ENCODE measurements around the gene NDUFA11. TPM values are rescaled to one million over a fixed set of nuclear protein-coding genes. Genes with fewer than 3 reads are reported as not detected.

NDUFA11 gene
- total RNA-seq, 6 experiments from 2014 or later, result 277 to 334 (median 300) TPM

DNA sequence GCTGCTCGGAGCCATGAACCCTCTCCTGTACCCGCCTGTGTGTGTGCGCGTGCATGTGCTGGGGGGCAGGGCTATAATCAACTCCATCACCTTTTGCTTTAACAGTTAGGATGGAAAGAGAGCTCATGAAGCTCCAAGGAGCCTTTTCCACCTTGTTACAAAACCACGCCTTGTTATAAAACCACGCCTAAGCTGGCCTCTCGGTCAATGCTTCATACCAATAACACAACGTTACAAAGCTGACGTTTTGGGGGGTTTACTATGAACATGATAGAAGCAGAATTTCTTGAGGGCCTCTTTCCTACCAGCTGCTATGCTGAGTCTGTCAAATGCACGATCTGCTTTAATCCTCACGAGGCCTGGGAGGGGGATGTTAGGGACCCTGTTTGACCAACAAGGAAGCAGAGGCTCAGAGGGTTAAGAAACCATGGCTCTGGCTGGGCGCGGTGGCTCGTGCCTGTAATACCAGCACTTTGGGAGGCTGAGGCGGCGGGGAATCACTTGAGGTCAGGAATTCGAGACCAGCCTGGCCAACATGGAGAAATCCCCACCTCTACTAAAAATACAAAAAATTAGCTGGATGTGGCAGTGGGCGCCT is 22.3 kb upstream of the NDUFA11 start:
- H3K36me3 Mint-ChIP-seq (ENCODE audit: low read depth), result peaks cover 28% of the 10 kb centered on the region
- H3K4me3 Mint-ChIP-seq, result no peak overlapping the region
- peaks cover 5% of the 10 kb centered on the region; the same call in 1 of the 2 replicates for H3K4me1 Mint-ChIP-seq (ENCODE audit: low read depth)
- TF ChIP-seq, protein P1, sequence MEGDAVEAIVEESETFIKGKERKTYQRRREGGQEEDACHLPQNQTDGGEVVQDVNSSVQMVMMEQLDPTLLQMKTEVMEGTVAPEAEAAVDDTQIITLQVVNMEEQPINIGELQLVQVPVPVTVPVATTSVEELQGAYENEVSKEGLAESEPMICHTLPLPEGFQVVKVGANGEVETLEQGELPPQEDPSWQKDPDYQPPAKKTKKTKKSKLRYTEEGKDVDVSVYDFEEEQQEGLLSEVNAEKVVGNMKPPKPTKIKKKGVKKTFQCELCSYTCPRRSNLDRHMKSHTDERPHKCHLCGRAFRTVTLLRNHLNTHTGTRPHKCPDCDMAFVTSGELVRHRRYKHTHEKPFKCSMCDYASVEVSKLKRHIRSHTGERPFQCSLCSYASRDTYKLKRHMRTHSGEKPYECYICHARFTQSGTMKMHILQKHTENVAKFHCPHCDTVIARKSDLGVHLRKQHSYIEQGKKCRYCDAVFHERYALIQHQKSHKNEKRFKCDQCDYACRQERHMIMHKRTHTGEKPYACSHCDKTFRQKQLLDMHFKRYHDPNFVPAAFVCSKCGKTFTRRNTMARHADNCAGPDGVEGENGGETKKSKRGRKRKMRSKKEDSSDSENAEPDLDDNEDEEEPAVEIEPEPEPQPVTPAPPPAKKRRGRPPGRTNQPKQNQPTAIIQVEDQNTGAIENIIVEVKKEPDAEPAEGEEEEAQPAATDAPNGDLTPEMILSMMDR (IDR thresholded peaks at IDR 0.05), result no peak
- peaks cover 3% of the 10 kb centered on the region; the same call in 1 of the 2 replicates for H3K27me3 Mint-ChIP-seq (ENCODE audit: insufficient read depth)
- H3K27ac Mint-ChIP-seq, result no peak overlapping the region
- no peaks in the 10 kb centered on the region for H3K9me3 Mint-ChIP-seq
- no peak for DNase-seq

- Mint-ChIP-seq H3K36me3 (ENCODE audit: low read depth) (peaks cover 21% of the 10 kb centered on the region), H3K9me3 (no peaks in the 10 kb centered on the region), H3K4me3 (no peak overlapping the region), H3K27me3 (ENCODE audit: insufficient read depth) (peaks cover 3% of the 10 kb centered on the region; the same call in 1 of the 2 replicates), H3K27ac (no peak overlapping the region), H3K4me1 (ENCODE audit: low read depth) (peaks cover 5% of the 10 kb centered on the region; the same call in 1 of the 2 replicates)
- TF ChIP-seq, protein P1 (IDR thresholded peaks at IDR 0.05), result no peak
- DNase-seq, result no peak
Observed at GRCh38 chr19:5923356-5923755, 19.8 kb upstream of the NDUFA11 start.

DNA sequence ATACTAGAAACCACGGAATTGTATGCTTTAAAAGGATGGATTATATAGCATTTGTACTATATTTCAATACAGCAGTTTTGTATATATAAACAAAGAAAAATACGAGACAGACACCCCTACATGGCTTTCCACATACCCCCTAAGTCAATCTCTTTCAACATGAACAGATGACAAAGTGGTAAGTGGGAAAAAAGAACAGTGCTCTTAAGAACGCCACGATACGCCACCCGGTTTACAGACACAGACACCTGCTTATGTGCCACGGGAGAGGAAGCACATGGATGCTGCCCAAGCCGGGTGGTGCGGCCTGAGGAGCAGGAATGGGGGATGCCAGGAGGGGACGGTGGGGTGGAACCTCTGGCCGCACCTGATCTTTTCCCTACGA is 18.6 kb upstream of the NDUFA11 start:
- Mint-ChIP-seq H3K27me3 (ENCODE audit: insufficient read depth) (peaks cover 3% of the 10 kb centered on the region; the same call in 1 of the 2 replicates), H3K4me1 (ENCODE audit: low read depth) (peaks cover 5% of the 10 kb centered on the region; the same call in 1 of the 2 replicates), H3K36me3 (ENCODE audit: low read depth) (peaks cover 16% of the 10 kb centered on the region), H3K4me3 (no peak overlapping the region), H3K27ac (no peak overlapping the region), H3K9me3 (no peaks in the 10 kb centered on the region)
- no peak for DNase-seq
- TF ChIP-seq, protein P1 (IDR thresholded peaks at IDR 0.05), result no peak

DNA sequence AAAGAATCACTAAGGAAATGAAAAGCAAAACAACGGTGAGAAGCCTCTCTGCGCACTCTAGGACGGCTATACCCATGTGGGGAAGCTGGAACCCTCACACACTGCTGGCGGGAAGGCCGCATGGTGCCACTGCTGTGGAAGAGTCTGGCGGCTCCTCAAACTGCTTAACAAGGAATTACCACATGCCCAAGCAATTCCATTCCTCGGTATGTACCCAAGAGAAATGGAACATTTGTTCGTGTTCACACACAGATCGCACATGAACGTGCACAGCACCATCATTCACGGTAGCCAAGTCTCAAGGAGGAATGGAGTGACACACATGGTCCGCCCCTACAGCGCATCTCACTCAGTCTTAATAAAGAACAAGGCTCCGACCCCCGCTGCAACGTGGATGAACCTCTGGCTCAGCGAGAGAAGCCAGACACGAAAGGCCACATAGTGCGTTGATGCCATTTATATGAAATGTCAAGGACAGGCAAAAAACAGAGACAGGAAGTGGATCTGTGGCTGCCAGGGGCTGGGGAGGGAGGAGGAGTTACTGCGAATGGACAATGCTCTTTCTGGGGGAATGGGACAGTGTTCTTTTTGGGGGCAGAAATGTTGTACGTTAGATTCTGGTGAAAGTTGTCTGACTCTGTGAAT is 18.0 kb upstream of the NDUFA11 start:
- Mint-ChIP-seq H3K9me3 (no peaks in the 10 kb centered on the region), H3K4me1 (ENCODE audit: low read depth) (0 out of 2 replicates have a peak, but pooled peaks cover under 1% of the 10 kb centered on the region), H3K4me3 (no peak overlapping the region), H3K36me3 (ENCODE audit: low read depth) (peaks cover 16% of the 10 kb centered on the region), H3K27me3 (ENCODE audit: insufficient read depth) (peaks cover 3% of the 10 kb centered on the region; the same call in 1 of the 2 replicates), H3K27ac (no peak overlapping the region)
- no peak for DNase-seq
- TF ChIP-seq, protein P1 (IDR thresholded peaks at IDR 0.05), result no peak

DNA sequence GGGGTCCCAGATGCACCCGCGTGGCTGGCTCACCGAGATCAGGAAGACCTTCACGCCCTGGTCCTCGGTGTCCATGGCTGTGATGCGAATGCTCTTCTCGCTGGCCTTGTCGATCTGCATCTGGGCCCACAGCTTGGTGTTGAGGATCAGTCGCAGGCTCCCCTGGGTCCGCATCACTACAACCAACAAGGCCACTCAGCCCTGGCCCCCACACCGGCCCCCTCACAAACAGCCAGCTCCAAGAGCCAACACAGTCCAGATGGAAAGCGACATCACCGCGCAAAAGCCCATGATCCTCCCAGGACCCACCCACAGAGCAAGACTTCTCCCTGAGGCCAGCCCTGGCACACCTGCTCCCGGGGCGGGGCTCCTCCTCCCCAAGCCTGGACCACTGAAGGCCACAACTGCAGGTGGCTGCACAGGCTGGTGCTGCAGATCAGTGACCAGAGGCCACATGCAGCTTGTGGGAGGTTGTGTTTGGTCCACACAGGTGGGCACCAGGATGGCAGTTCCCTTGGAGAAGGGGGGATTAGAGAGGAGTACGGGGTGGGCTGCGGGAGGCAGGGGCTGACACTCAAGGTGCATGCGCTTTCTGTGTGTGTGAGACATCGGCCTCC is 15.0 kb upstream of the NDUFA11 start:
- no peaks in the 10 kb centered on the region for H3K9me3 Mint-ChIP-seq
- no peak overlapping the region for H3K27ac Mint-ChIP-seq
- no peak overlapping the region for H3K4me3 Mint-ChIP-seq
- peaks cover 7% of the 10 kb centered on the region; the same call in 1 of the 2 replicates for H3K4me1 Mint-ChIP-seq (ENCODE audit: low read depth)
- TF ChIP-seq, protein P1 (IDR thresholded peaks at IDR 0.05), result no peak
- no peak for DNase-seq
- peaks cover 12% of the 10 kb centered on the region for H3K36me3 Mint-ChIP-seq (ENCODE audit: low read depth)
- H3K27me3 Mint-ChIP-seq (ENCODE audit: insufficient read depth), result peaks cover 3% of the 10 kb centered on the region; the same call in 1 of the 2 replicates

All from HFFc6 (cell line).